PC-3 (cell line): ENCODE results near the gene WDR75. TPM values are rescaled to one million over a fixed set of nuclear protein-coding genes. Genes with fewer than 3 reads are reported as not detected.

Experiments used
- ATAC-seq: fragments of 200-7000 bp; cut with Tn5 transposase; 2 replicates; pipeline ENCODE4 v1.9.1; 2020; ENCODE audit warnings: mild to moderate bottlenecking, moderate library complexity
- BruUV-seq: library from RNA; stranded (reverse); fragments of 400-500 nt; replicated peaks from 2 replicates; lab custom pipeline; 2021; lab: Mats Ljungman, UMichigan
- CTCF ChIA-PET: fragments of 300-600 bp; sonication (Branson Sonifier 250); formaldehyde crosslinking; loops from one replicate; lab custom pipeline; 2022; ENCODE audit warnings: antibody characterized with exemption; lab: Charles Lee
- POLR2A ChIA-PET: fragments of 300-600 bp; sonication (Branson Sonifier 250); formaldehyde crosslinking; loops from one replicate; lab custom pipeline; 2022; ENCODE audit warnings: antibody characterized with exemption; ENCODE audit not compliant: unreplicated experiment; lab: Charles Lee
- DNase-seq: peaks from one replicate; pipeline ENCODE4 v3.0.0-alpha.2; 2015
- H2AFZ ChIP-seq: fragments of 300-600 bp; sonication (generic); 2 replicates; pipeline ENCODE4 v1.6.0; 2016; ENCODE audit warnings: antibody characterized with exemption, low read length
- H3F3A ChIP-seq: fragments of 300-600 bp; sonication (generic); one replicate; pipeline ENCODE4 v1.6.0; 2017; ENCODE audit warnings: antibody characterized with exemption, low read length, control low read depth, mild to moderate bottlenecking; ENCODE audit not compliant: unreplicated experiment
- H3K27ac ChIP-seq: fragments of 300-600 bp; sonication (generic); 2 replicates; pipeline ENCODE4 v1.5.1; 2016; ENCODE audit warnings: mild to moderate bottlenecking, low read length
- H3K27me3 ChIP-seq: fragments of 300-600 bp; sonication (generic); 2 replicates; pipeline ENCODE4 v1.6.1; 2016; ENCODE audit warnings: low read length, mixed read lengths
- H3K36me3 ChIP-seq: fragments of 300-600 bp; sonication (generic); 2 replicates; pipeline ENCODE4 v1.6.1; 2016; ENCODE audit warnings: low read depth, mixed run types, low read length, mixed read lengths
- H3K4me1 ChIP-seq: fragments of 300-600 bp; sonication (generic); 2 replicates; pipeline ENCODE4 v1.5.1; 2016; ENCODE audit warnings: low read length; ENCODE audit not compliant: insufficient read depth
- H3K4me2 ChIP-seq: fragments of 300-600 bp; sonication (generic); 2 replicates; pipeline ENCODE4 v1.6.0; 2016; ENCODE audit warnings: low read length
- H3K4me3 ChIP-seq: fragments of 300-600 bp; sonication (generic); 2 replicates; pipeline ENCODE4 v1.5.1; 2016; ENCODE audit warnings: mild to moderate bottlenecking, low read length, mixed read lengths
- H3K79me2 ChIP-seq: fragments of 300-600 bp; sonication (generic); 2 replicates; pipeline ENCODE4 v1.6.1; 2017; ENCODE audit warnings: low read length, mixed read lengths
- H3K9ac ChIP-seq: fragments of 300-600 bp; sonication (generic); 2 replicates; pipeline ENCODE4 v1.6.0; 2016; ENCODE audit warnings: mild to moderate bottlenecking, low read length
- H3K9me2 ChIP-seq: fragments of 300-600 bp; sonication (generic); replicated peaks from 2 replicates; pipeline ENCODE4 v1.6.1; 2016; ENCODE audit warnings: mixed run types, low read length, mixed read lengths
- H3K9me3 ChIP-seq: fragments of 300-600 bp; sonication (generic); 2 replicates; pipeline ENCODE4 v1.6.1; 2016; ENCODE audit warnings: low read length, mixed read lengths
- H4K20me1 ChIP-seq: fragments of 300-600 bp; sonication (generic); 2 replicates; pipeline ENCODE4 v1.6.1; 2016; ENCODE audit warnings: low read length, mixed read lengths
- EZH2 ChIP-seq: fragments of 300-600 bp; sonication (generic); IDR thresholded peaks from one replicate; pipeline ENCODE4 v1.6.1; 2017; ENCODE audit warnings: antibody characterized with exemption, mild to moderate bottlenecking, low read length; ENCODE audit not compliant: unreplicated experiment
- EZH2phosphoT487 ChIP-seq: fragments of 300-600 bp; sonication (generic); IDR thresholded peaks from 2 replicates; pipeline ENCODE4 v1.6.1; 2018; ENCODE audit warnings: mild to moderate bottlenecking, antibody characterized with exemption, low read length, borderline replicate concordance
- intact Hi-C: fragments of 100-400 bp; cut with micrococcal nuclease; formaldehyde crosslinking; loops from 2 replicates; pipeline ENCODE4 v1.9.0; 2023
- total RNA-seq: library from RNA; depleted of rRNA; stranded (reverse); fragments of >200 nt; gene quantifications from 2 replicates; pipeline ENCODE4 v1.2.3, GENCODE V29; 2014
- TF ChIP-seq, protein P1 (sequence below): fragments of 300-600 bp; sonication (generic); conservative IDR thresholded peaks from 2 replicates; pipeline ENCODE4 v1.5.1; 2017; ENCODE audit warnings: antibody characterized with exemption, low read depth, mild to moderate bottlenecking, low read length

Gene WDR75
- total RNA-seq, 1 experiment from 2014 or later = 62.5 TPM

DNA sequence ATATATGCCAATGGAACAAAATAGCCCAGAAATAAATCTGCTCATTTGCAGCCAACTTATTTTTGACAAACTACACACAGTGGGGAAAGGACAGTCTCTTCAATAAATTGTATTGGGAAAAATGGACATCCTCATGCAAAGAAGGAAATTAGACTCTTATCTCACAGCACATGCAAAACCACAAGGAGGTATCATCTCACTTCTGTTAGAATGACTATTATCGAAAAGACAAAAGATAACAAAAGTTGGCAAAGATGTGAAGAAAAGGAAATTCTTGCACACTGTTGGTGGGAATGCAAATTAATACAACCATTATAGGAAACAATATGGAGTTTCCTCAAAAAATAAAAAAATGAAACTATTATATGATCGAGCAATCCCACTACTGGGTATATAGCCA, 16.3 kb upstream of the WDR75 start:
- DNase-seq = no peak
- TF ChIP-seq EZH2 (no peak), EZH2phosphoT487 (no peak)
- TF ChIP-seq, protein P1, sequence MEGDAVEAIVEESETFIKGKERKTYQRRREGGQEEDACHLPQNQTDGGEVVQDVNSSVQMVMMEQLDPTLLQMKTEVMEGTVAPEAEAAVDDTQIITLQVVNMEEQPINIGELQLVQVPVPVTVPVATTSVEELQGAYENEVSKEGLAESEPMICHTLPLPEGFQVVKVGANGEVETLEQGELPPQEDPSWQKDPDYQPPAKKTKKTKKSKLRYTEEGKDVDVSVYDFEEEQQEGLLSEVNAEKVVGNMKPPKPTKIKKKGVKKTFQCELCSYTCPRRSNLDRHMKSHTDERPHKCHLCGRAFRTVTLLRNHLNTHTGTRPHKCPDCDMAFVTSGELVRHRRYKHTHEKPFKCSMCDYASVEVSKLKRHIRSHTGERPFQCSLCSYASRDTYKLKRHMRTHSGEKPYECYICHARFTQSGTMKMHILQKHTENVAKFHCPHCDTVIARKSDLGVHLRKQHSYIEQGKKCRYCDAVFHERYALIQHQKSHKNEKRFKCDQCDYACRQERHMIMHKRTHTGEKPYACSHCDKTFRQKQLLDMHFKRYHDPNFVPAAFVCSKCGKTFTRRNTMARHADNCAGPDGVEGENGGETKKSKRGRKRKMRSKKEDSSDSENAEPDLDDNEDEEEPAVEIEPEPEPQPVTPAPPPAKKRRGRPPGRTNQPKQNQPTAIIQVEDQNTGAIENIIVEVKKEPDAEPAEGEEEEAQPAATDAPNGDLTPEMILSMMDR = no peak
- H3F3A ChIP-seq = no peaks in the 10 kb centered on the region
- H3K9ac ChIP-seq = no peak overlapping the region
- H3K4me2 ChIP-seq = no peak overlapping the region
- no peak overlapping the region for H3K4me3 ChIP-seq
- H3K4me1 ChIP-seq = no peaks in the 10 kb centered on the region
- intact Hi-C loops = no loop called here
- no peaks in the 10 kb centered on the region for H3K27me3 ChIP-seq
- no peaks in the 10 kb centered on the region for H3K79me2 ChIP-seq
- no peak for ATAC-seq
- ChIA-PET POLR2A (no interaction called here), CTCF (no interaction called here)
- no peak overlapping the region for H2AFZ ChIP-seq
- BruUV-seq = no TSS peak
- H3K27ac ChIP-seq = no peak overlapping the region
- H3K9me2 ChIP-seq = no peaks in the 10 kb centered on the region
- H4K20me1 ChIP-seq = no peaks in the 10 kb centered on the region
- no peaks in the 10 kb centered on the region for H3K9me3 ChIP-seq
- no peaks in the 10 kb centered on the region for H3K36me3 ChIP-seq

DNA sequence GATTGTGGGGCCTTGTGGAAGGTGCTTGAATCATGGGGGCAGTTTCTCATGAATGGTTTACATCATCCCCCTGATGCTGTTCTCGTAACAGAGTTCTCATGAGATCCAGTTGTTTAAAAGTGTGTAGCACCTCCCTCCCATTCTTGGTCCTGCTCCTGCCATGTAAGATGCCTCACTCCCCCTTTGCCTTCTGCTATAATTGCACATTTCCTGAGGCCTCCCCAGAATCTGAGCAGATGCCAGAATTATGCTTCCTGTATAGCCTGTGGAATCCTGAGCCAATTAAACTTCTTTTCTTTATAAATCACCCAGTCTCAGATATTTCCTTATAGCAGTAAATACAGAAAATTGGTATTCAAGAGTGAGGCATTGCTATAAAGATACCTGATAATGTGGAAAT, 15.6 kb upstream of the WDR75 start:
- no peaks in the 10 kb centered on the region for H3K4me1 ChIP-seq
- no peak overlapping the region for H3K9ac ChIP-seq
- no peaks in the 10 kb centered on the region for H3K9me2 ChIP-seq
- no peak for ATAC-seq
- H3K4me2 ChIP-seq = no peak overlapping the region
- TF ChIP-seq EZH2 = no peak
- TF ChIP-seq, protein P1 = no peak
- no peak for TF ChIP-seq EZH2phosphoT487
- ChIA-PET POLR2A (no interaction called here), CTCF (no interaction called here)
- DNase-seq = no peak
- H3K27ac ChIP-seq = no peak overlapping the region
- no peaks in the 10 kb centered on the region for H3K27me3 ChIP-seq
- H3K4me3 ChIP-seq = no peak overlapping the region
- no peaks in the 10 kb centered on the region for H3K36me3 ChIP-seq
- no peak overlapping the region for H2AFZ ChIP-seq
- no peaks in the 10 kb centered on the region for H3F3A ChIP-seq
- no peaks in the 10 kb centered on the region for H4K20me1 ChIP-seq
- H3K9me3 ChIP-seq = no peaks in the 10 kb centered on the region
- no peaks in the 10 kb centered on the region for H3K79me2 ChIP-seq
- intact Hi-C loops = no loop called here
- no TSS peak for BruUV-seq

DNA sequence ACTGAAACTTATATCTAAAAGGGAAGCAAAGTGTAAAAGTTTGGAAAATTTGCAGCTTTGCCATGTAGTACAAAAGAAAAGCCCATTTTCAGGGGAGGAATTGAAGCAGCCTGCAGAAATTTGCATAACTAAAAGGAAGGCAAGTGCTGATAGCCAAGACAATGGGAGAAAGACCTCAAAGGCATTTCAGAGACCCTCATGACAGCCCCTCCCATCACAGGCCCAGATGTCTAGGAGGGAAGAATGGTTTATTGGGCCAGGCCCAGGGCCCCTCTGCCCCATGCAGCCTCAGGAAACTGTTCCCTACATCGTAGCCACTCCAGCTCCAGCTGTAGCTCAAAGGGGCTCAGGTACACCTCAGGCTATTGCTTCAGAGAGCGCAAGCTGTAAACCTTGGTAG, 14.4 kb upstream of the WDR75 start:
- ATAC-seq (no peak), DNase-seq (no peak)
- no peaks in the 10 kb centered on the region for H4K20me1 ChIP-seq
- H3K4me1 ChIP-seq = no peaks in the 10 kb centered on the region
- intact Hi-C loops = no loop called here
- H3K36me3 ChIP-seq = no peaks in the 10 kb centered on the region
- H3K4me3 ChIP-seq = no peak overlapping the region
- POLR2A ChIA-PET = no interaction called here
- CTCF ChIA-PET = no interaction called here
- no peak overlapping the region for H3K27ac ChIP-seq
- H2AFZ ChIP-seq = no peak overlapping the region
- H3K4me2 ChIP-seq = no peak overlapping the region
- H3F3A ChIP-seq = no peaks in the 10 kb centered on the region
- no peaks in the 10 kb centered on the region for H3K79me2 ChIP-seq
- H3K9me2 ChIP-seq = no peaks in the 10 kb centered on the region
- no peak overlapping the region for H3K9ac ChIP-seq
- TF ChIP-seq EZH2 = no peak
- no TSS peak for BruUV-seq
- H3K27me3 ChIP-seq = no peaks in the 10 kb centered on the region
- no peaks in the 10 kb centered on the region for H3K9me3 ChIP-seq
